RWPE1 (cell line): ENCODE data around the gene ABO.

Experiments
- CTCF ChIA-PET: fragments of 350-600 bp; sonication (Branson Sonifier 250); formaldehyde crosslinking; extraction: SDS; loops from one replicate; lab custom pipeline; 2021; lab: Yijun Ruan, JAX
- POLR2A ChIA-PET: fragments of 400-600 bp; formaldehyde crosslinking; extraction: SDS; loops from one replicate; lab custom pipeline; 2020; ENCODE audit warnings: antibody characterized with exemption; ENCODE audit not compliant: low non-redundant PET; lab: Yijun Ruan, JAX
- DNase-seq: peaks from one replicate; pipeline ENCODE4 v3.0.0; 2012; ENCODE audit warnings: low spot score
- H3K27ac ChIP-seq: fragments of 450-650 bp; 2 replicates; pipeline ENCODE4 v1.5.1; 2017
- TF ChIP-seq, protein P1 (sequence below): fragments of 450-650 bp; conservative IDR thresholded peaks from 2 replicates; pipeline ENCODE4 v1.5.1; 2017; ENCODE audit warnings: low read depth, mild to moderate bottlenecking

ABO gene

DNA sequence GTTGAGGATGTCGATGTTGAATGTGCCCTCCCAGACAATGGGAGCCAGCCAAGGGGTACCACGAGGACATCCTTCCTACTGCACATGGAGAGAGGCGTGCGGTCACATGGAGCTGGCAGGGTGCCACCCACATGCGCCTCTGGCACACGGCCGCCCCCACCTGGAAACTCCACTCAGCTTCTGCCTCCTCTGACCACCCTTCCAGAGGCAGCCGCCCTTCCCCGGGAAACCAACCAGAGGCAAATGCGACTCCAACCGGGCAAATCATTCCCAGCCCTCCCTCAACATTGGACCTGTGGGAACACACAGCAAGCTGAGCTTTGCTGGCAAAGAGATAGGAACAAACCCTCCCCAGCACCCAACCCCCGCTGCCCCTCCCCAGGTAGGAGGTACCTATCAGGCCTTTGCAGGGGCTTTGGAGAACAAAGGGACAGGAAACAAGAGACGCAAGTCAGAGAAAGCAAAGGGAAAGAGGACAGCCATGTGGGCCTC lies 17.5 kb downstream of the ABO start:
- CTCF ChIA-PET, result interaction anchor here (1.0 kb wide), 2 partner anchors 17 to 30 kb away, joined by 3 read pairs; partner anchors contain the start of gene ABO
- DNase-seq, result no peak
- H3K27ac ChIP-seq, result no peak overlapping the region
- POLR2A ChIA-PET, result no interaction called here
- TF ChIP-seq, protein P1, sequence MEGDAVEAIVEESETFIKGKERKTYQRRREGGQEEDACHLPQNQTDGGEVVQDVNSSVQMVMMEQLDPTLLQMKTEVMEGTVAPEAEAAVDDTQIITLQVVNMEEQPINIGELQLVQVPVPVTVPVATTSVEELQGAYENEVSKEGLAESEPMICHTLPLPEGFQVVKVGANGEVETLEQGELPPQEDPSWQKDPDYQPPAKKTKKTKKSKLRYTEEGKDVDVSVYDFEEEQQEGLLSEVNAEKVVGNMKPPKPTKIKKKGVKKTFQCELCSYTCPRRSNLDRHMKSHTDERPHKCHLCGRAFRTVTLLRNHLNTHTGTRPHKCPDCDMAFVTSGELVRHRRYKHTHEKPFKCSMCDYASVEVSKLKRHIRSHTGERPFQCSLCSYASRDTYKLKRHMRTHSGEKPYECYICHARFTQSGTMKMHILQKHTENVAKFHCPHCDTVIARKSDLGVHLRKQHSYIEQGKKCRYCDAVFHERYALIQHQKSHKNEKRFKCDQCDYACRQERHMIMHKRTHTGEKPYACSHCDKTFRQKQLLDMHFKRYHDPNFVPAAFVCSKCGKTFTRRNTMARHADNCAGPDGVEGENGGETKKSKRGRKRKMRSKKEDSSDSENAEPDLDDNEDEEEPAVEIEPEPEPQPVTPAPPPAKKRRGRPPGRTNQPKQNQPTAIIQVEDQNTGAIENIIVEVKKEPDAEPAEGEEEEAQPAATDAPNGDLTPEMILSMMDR, result no peak

DNA sequence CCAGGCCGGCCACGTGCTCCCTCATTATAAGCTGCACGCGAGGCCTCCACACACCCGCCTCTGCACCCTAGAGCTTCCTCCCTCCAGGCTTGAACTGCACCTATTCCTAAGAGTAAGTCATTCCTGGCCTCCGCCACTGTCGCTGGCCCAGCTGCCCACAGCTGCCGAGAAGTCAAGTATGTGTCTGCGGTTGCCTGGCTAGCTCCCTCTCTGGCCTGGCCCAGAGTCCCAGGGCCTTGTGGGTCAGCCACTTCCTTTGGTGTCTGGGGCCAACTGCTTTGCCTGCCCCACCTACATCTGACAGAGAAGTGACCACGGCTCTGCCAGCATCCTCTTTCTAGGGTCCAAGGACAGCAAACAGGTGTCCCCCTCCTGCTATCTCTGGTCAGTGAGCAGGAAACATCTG lies 18.3 kb downstream of the ABO start:
- no peak overlapping the region for H3K27ac ChIP-seq
- ChIA-PET CTCF (no interaction called here), POLR2A (no interaction called here)
- DNase-seq, result no peak
- TF ChIP-seq, protein P1, result no peak

DNA sequence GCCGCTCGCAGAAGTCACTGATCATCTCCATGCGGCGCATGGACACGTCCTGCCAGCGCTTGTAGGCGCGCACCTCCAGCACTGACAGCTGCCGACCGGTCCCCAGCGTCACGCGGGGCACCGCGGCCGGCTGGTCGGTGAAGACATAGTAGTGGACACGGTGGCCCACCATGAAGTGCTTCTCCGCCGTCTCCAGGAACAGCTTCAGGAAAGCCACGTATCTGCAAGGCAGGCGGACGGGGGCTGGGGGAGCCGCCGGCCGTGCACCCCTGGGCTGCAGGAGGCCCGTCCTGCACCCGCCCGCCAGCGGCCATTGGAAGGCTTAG lies 18.9 kb downstream of the ABO start:
- TF ChIP-seq, protein P1, result no peak
- POLR2A ChIA-PET, result no interaction called here
- no peak for DNase-seq
- CTCF ChIA-PET, result no interaction called here
- no peak overlapping the region for H3K27ac ChIP-seq

DNA sequence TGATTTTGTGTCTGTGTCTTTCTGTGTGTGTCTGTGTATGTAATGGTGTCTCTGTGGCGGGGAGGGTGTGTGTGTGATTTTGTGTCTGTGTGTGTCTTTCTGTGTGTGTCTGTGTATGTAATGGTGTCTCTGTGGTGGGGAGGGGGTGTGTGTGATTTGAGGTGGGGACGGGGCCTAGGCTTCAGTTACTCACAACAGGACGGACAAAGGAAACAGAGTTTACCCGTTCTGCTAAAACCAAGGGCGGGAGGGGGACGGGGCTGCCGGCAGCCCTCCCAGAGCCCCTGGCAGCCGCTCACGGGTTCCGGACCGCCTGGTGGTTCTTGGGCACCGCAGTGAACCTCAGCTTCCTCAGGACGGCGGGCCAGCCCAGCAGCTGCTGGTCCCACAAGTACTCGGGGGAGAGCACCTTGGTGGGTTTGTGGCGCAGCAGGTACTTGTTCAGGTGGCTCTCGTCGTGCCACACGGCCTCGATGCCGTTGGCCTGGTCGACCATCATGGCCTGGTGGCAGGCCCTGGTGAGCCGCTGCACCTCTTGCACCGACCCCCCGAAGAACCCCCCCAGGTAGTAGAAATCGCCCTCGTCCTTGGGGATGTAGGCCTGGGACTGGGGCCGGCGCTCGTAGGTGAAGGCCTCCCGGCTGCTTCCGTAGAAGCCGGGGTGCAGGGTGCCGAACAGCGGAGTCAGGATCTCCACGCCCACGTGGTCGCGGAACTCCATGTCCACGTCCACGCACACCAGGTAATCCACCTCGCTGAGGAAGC lies 19.4 kb downstream of the ABO start:
- TF ChIP-seq, protein P1, result no peak
- ChIA-PET POLR2A (no interaction called here), CTCF (no interaction called here)
- no peak for DNase-seq
- H3K27ac ChIP-seq, result no peak overlapping the region

DNA sequence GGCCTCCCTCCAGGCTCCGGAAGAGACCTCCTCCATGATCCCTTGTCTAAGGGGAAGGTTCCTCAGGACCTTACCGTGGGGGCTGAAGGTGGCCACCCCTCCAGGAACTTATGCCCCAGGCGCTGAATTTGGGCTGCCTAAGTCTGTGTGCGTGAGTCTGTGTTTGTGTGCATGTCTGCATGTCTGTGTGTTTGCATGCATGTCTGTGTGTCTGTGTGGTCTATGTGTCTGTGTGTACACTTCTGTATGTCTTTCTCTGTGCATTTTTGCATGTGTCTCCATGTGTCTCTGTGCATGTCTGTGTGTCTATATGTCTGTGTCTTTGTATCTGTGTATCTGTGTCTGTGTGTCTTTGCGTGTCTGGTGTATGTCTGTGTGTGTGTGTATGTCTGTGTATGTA lies 20.5 kb downstream of the ABO start:
- TF ChIP-seq, protein P1, result no peak
- no peak for DNase-seq
- ChIA-PET CTCF (no interaction called here), POLR2A (no interaction called here)
- no peak overlapping the region for H3K27ac ChIP-seq

DNA sequence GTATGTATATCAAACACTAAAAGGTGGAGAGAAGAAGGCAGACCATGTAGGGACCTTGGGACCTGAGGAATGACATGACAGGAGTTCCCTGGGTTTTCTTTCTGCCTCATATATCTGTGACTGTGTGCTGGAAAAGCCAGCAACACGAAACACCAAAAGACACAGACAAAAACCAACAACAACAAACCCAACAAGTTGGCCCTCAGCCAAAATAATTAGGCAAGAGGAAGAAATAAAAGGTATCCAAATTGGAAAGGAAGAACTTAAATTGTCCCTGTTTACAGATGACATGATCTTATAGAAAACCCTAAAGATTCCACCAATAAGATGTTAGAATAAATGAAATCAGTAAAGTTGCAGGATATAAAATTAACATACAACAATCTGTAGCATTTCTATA lies 21.7 kb downstream of the ABO start:
- TF ChIP-seq, protein P1, result no peak
- POLR2A ChIA-PET, result no interaction called here
- DNase-seq, result no peak
- H3K27ac ChIP-seq, result no peak overlapping the region
- CTCF ChIA-PET, result interaction anchor here (0.5 to 0.8 kb wide), 2 partner anchors 14 to 316 kb away, joined by 3 to 4 read pairs; no protein-coding TSS in a partner anchor
